Measurements from ENCODE around the gene MPRIP. TPM values are rescaled to one million over a fixed set of nuclear protein-coding genes. Genes with fewer than 3 reads are reported as not detected.

Gene MPRIP
- total RNA-seq, 1 experiment from 2014 or later: 132 TPM

DNA sequence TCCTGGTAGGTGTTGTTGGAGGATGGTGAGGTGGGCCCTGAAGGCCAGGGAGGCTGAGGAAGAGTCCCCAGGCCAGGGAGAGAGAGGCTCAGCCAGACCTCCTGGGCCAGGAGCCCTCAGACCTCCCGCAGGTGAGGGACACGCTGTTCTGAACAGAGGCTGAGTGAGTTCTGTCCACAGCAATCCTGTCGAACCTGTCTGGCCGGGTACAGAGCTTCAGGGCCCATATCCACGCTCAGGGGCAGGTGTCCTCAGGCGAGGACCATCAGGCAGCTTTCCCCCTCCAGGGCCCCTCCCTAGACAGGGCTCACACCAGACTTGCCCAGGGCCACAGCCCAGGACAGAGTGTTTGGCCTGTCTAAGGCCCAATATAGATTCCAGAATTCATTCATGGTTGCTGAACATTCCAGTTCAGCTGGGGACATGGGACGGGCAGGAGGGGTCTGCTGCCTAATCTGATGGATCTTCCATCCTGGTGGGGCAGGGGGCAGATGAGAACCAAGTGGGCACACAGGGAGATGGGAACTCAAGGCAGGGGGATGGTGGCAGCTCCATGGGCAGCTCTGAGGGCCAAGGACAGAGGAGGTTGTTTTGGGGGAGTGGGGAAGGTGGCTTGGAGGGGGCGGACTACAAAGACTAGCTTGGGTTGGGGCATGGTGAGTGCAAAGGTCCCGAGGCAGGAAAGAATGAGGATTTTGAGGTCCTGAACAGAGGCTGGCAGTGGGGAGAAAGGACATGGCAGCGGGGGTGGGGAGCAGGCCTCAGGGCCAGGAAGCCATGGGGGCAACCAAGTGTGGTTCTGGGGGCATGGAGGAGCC, 23.4 kb upstream of the MPRIP start:
- H3K4ac ChIP-seq (ENCODE audit: low read depth, low read length): no peak overlapping the region
- H3K79me1 ChIP-seq (ENCODE audit: insufficient read depth, low read depth, low read length, poor library complexity, severe bottlenecking): no peaks in the 10 kb centered on the region
- no peaks in the 10 kb centered on the region for H3K9me3 ChIP-seq (ENCODE audit: control insufficient read depth, low read depth, low read length)
- H3K79me2 ChIP-seq (ENCODE audit: insufficient read depth, low read length): no peaks in the 10 kb centered on the region
- H2AK5ac ChIP-seq (ENCODE audit: insufficient read length, low read length): no peak overlapping the region
- H2BK12ac ChIP-seq (ENCODE audit: insufficient read length, low read depth, low read length): no peak overlapping the region
- no peak overlapping the region for H2AFZ ChIP-seq (ENCODE audit: low read length)
- TF ChIP-seq, protein P1, sequence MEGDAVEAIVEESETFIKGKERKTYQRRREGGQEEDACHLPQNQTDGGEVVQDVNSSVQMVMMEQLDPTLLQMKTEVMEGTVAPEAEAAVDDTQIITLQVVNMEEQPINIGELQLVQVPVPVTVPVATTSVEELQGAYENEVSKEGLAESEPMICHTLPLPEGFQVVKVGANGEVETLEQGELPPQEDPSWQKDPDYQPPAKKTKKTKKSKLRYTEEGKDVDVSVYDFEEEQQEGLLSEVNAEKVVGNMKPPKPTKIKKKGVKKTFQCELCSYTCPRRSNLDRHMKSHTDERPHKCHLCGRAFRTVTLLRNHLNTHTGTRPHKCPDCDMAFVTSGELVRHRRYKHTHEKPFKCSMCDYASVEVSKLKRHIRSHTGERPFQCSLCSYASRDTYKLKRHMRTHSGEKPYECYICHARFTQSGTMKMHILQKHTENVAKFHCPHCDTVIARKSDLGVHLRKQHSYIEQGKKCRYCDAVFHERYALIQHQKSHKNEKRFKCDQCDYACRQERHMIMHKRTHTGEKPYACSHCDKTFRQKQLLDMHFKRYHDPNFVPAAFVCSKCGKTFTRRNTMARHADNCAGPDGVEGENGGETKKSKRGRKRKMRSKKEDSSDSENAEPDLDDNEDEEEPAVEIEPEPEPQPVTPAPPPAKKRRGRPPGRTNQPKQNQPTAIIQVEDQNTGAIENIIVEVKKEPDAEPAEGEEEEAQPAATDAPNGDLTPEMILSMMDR (conservative IDR thresholded peaks at IDR 0.05): no peak
- H3K27ac ChIP-seq (ENCODE audit: insufficient read length, low read depth, low read length): no peak overlapping the region
- Mint-ChIP-seq H3K4me1 (peaks cover 2 to 4% of the 10 kb centered on the region in 2 experiments; a peak in 2 of 4 replicates), H3K36me3 (ENCODE audit: insufficient read depth in 1 of 3, low read depth in 3 of 3) (no peaks in the 10 kb centered on the region), H3K9me3 (no peaks in the 10 kb centered on the region; a peak in 1 of 5 replicates), H3K27me3 (ENCODE audit: low read depth) (peaks cover 4% of the 10 kb centered on the region; the same call in 1 of the 2 replicates), H3K4me3 (no peak overlapping the region; a peak in 1 of 5 replicates), H3K27ac (peak overlapping the region in 1 of 3 experiments; percentile 72; a peak in 2 of 7 replicates)
- H3K14ac ChIP-seq (ENCODE audit: insufficient read depth, low read length): no peak overlapping the region
- H2BK15ac ChIP-seq (ENCODE audit: low read depth, low read length): no peak overlapping the region
- no peak overlapping the region for H4K8ac ChIP-seq (replicated peaks; ENCODE audit: insufficient read length, low read depth, low read length)
- H4K5ac ChIP-seq (ENCODE audit: insufficient read length, low read depth, low read length): no peak overlapping the region
- H3K18ac ChIP-seq (ENCODE audit: insufficient read length, low read depth, low read length): no peak overlapping the region
- no peak overlapping the region for H3K9ac ChIP-seq (ENCODE audit: extremely low read depth, insufficient read length, low read length)
- H2BK20ac ChIP-seq (ENCODE audit: low read depth, low read length, poor library complexity, severe bottlenecking): no peak overlapping the region
- H3K4me1 ChIP-seq (ENCODE audit: insufficient read depth, low read length): no peaks in the 10 kb centered on the region
- H3K23me2 ChIP-seq (ENCODE audit: insufficient read length, low read depth, low read length, poor library complexity, severe bottlenecking): no peaks in the 10 kb centered on the region
- H3K23ac ChIP-seq (ENCODE audit: insufficient read length, low read depth, low read length): no peak overlapping the region
- no peaks in the 10 kb centered on the region for H4K20me1 ChIP-seq (ENCODE audit: control insufficient read depth, insufficient read depth, insufficient read length)
- no peak overlapping the region for H3K56ac ChIP-seq (ENCODE audit: insufficient read length, low read depth, low read length)
- DNase-seq: peak; percentile 36
- H2BK120ac ChIP-seq (ENCODE audit: low read depth, low read length, poor library complexity, severe bottlenecking): no peak overlapping the region
- no peak overlapping the region for H4K91ac ChIP-seq (ENCODE audit: insufficient read length, low read depth, low read length)
- H3T11ph ChIP-seq (ENCODE audit: low read length): no peak overlapping the region
- no peaks in the 10 kb centered on the region for H3K27me3 ChIP-seq (ENCODE audit: insufficient read depth, low read length)
- no CpG with 5 or more reads among the region's 10 CpGs for WGBS (ENCODE audit: extremely low coverage, insufficient read length, low lambda C conversion rate)
- no peak overlapping the region for H3K4me2 ChIP-seq (ENCODE audit: insufficient read depth, insufficient read length, low read length)
- no peak overlapping the region for H2BK5ac ChIP-seq (ENCODE audit: insufficient read length, low read length)

Data from H9 (cell line).